HG03432 (cell line): ENCODE results near the gene DCP2.
"Not testable (repeated sequence)": the region's sequence is repeated elsewhere in the genome, so short reads cannot be mapped to it uniquely, and the experiment has no call there.

Experiments used
- ATAC-seq: cut with Tn5 transposase; IDR thresholded peaks from one replicate; pipeline ENCODE4 v1.9.1; 2021; ENCODE audit warnings: mild to moderate bottlenecking, moderate library complexity; ENCODE audit not compliant: unreplicated experiment

Gene DCP2

DNA sequence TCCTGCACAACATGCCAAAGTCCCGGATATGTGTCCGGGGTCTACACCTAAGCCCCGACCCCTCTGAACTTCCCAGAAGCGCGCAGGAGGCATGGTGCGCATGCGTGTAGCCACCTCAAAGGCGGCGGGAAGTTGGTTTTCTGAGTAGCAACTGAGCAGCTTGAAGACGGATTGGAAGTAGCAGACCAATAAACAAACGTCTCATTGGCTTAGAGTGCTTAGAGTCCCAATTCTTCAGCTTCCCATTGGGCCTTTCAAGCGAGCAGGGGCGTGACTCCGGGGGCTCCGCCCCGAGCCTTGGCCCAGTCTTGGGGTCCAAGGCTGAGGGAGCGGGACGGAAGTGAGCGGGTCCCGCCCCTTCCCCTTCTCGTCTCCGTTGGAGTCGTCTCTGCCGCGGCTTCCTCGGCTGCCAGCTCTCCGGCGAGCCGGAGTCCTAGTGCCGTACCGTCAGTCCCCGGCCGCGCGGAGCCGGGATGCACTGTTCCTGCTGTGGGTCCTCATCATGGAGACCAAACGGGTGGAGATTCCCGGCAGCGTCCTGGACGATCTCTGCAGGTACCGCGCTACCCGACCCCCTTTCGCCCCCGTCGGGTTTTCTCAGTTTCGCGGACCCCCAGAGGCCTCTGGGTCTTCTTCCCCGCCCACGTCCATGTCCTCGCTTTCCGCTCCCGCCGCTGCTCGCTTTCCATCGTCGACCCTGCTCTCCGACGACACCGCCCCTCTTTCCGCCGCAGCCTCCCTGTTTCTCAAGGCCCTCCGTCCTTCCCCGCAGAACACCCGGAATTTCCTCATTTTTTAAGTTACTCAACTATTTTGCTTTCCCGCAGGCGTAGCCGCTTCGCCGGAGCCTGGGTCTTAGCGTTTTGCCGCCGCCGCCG lies at the start of gene DCP2:
DCP2 (plus strand) TSS at position 367 of the 878 bp plus-strand sequence; CDS start at position 503, 136 bp downstream.
- peak; percentile 97 for ATAC-seq

DNA sequence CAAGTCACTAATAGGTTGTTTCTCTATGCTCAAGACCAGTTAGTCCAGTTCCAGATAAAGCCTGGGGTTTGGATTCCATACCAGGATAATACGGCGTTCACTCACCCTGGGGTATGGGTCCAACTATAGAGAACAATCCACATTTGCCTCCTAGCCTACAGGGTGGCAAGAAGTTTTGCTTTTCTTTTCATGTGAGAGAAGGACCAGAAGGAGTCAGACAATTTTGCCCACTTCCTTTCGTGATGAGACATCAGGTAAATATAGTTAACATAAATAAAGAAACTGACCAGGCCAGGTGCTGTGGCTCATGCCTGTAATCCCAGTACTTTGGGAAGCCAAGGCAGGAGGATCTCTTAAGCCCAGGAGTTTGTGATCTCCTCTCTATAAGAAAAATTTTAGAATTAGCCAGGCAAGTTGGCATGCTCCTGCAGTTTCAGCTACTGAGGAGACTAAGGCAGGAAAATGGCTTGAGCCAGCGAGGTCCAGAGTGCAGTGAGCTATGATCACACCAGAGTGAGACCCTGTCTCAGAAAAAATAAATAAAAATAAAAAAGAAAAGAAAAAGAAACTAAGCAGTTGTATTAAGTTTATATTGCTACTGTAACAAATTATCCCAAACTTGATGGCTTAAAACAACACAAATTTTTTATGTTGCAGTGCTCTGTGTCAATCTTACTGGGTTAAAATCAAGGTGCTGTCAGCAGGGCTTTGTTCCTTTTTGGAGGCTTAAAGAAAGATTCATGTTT lies 47.1 kb upstream of the DCP2 start:
- peak; percentile 73 for ATAC-seq

DNA sequence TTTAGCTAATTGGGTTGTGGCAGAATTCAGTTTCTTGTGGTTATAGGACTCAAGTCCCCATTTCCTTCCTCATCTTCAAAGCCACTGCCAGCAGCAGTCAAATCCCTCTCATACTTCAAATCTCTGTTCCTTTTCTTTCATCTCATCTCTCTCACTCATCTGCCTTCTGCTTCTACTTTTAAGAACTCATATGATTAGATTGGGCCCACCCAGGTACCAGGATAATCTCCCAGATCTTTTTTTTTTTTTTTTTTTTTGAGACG lies 46.6 kb upstream of the DCP2 start:
- peak; percentile 54 for ATAC-seq

DNA sequence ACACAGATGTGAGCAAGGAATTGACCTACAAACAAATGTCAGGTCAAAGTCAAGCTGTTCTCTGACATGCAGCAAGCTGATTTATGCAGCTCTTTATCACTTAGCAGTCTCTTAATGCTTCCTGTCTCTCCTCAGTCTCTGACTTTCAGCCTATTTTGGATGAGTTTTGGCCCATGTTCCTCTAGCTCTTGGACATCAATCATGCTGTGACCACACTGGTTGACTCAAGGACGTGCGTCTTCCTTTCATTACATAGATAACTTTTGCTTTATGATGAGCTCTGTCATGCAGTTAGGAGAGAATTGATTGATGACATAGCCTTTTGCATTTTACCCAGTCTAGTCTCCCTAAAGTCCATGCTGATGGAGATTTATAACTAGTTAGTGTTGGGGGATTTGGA lies 45.1 kb upstream of the DCP2 start:
- ATAC-seq: no peak

DNA sequence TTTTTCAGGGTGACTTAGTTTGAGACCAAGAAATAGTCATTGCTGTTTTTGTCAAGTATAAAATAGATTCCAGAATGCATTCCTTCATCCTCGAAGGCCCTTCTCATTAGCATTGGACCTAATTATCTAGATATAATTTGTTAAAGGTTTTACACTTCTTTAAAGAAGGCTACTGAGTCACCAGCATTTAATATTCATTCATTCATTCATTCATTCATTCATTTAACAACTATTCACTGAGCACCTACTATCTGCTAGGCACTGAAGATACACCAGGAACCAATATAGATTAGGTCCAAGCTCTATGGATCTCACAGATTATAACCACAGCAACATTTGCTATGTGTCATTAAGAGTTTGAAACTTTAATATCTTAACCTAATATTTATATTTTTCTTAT lies 43.5 kb upstream of the DCP2 start:
- ATAC-seq: no peak

DNA sequence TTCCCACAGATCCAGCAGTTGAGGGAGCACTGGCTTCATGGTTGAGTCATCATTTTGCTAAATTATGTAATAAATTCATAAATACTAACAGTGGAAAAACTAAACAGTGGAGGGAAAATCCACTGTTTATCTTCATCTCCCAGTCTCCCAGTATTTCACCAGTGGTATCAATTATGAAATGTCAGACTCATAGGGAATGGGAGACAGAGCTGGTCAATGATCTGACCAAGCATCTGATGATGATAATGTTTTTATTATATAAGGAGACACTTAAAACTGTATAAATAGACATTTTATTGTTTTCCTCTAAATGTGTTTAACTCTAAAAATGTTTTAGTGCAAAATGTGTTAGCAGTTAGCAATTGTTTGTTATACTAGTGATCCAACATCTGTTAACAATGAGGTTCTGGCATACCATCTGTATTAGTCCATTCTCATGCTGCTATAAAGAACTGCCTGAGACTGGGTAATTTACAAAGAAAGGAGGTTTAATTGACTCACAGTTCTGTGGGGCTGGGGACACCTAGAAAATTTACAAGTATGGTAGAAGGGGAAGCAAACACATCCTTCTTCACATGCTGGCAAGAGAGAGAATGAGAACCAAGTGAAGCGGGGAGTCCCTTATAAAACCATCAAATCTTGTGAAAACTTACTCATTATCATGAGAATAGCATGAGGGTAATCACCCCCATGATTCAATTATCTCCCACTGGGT lies 42.8 kb upstream of the DCP2 start:
- no peak for ATAC-seq

DNA sequence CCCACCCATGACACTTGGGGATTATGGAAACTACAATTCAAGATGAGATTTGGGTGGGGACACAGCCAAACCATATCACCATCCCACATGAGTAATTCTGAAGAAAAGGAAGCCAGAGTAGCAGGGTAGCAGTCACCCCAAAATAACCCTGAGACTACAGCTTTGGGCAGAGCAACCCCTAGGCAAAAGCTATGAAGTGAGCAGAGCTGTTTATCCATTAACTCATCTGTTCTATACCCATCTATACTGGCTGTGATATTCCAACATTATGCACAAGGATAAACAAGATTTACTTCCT lies 42.3 kb upstream of the DCP2 start:
- no peak for ATAC-seq

DNA sequence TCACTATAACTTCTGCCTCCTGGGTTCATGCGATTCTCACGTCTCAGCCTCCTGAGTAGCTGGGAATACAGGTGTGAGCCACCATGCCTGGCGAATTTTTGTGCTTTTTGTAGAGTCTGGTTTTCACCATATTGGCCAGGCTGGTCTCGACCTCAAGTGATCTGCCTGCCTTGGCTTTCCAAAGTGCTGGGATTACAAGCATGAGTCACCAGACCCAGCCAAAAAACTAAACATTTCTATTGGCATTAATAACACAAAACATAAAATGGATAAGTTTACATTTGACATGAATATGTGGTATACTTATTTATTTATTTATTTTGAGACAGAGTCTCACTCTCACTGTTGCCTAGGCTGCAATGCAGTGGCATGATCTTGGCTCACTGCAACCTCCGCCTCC lies 40.9 kb upstream of the DCP2 start:
- ATAC-seq: no peak

DNA sequence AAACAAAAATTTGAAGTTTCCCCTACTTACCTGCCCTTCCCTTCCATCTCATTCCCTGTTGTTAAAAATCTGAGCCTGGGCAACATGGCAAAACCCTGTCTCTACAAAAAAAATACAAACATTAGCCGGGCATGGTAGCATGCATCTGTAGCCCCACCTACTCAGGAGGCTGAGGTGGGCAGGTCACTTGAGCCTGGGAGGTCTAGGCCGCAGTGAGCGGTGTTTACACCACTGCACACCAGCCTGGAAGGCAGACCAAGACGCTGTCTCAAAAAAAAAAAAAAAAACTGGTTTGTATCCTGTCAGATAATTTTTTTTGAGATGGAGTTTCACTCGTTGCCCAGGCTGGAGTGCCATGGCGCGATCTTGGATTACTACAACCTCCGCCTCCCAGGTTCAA lies 38.3 kb upstream of the DCP2 start:
- no peak for ATAC-seq

DNA sequence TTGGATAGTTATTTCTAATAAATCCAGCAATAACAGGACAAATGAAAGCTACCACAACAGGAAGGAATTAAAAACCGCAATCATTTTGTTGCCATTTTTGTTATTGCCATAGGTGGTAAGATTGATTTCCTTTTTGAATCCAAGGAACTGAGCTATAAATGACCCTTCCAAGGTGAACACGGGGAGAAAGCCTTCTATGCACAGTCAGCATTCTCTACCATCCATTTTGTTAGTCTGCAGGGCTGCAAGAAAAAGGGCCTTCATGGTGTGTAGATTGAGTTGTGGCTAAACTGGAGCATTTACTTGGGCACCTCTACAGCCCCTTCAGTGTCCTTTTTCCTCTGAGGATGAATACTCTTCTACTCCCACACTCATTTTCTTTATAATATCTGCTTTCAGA lies 35.9 kb upstream of the DCP2 start:
- ATAC-seq: no peak

DNA sequence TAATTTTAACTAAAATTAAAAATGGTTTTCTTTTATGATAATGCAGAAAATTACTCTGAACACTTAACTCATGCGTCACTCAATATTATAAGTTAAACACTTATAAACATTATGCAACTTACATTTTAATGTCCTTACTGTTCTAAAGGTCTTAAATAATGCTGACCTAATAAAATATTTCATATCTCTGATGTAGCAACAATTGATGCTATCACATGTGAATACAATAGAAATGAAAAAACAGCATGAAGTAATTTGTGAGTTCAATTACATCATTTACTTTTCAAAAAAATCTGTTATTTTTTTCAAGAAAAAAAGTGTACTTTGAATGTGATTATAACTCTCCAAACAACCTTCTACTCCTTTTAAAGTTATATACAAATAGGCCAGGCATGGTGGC lies 28.1 kb upstream of the DCP2 start:
- ATAC-seq: no peak

DNA sequence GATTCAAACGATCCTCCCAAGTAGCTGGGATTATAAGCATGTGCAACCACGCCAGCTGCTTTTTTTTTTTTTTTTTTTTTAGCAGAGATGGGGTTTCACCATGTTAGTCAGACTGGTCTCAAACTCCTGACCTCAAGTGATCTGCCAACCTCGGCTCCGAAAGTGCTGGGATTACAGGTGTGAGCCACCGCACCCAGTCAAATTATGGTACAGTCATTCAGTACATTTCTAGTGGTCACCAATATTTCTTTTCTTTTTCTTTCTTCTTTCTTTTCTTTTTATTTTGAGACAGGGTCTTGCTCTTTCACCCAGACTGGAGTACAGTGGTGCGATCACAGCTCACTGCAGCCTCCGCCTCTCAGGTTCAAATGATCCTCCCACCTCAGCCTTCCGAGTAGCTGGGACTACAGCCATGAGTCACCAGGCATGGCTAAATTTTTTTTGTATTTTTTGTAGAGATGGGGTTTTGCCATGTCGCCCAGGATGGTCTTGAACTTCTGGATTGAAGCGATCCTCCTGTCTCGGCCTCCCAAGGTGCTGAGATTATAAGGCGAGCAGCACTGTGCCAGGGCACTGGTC lies 25.4 kb upstream of the DCP2 start:
- peak; percentile 95 for ATAC-seq

DNA sequence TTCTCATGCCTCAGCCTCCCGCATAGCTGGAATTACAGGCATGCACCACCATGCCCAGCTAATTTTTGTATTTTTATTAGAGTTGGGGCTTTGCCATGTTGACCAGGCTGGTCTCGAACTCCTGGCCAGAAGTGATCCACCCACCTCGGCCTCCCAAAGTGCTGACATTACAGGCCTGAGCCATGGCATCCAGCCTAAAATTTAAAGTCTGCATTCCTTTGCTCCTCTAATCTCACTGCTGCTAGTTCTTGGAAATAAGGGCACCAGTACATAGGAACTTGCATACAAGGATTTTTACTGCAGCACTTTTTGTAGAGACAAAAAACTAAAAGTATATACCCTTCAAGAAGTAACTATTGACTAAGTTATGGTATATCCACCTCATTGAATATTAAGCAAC lies 20.0 kb upstream of the DCP2 start:
- ATAC-seq: no peak

DNA sequence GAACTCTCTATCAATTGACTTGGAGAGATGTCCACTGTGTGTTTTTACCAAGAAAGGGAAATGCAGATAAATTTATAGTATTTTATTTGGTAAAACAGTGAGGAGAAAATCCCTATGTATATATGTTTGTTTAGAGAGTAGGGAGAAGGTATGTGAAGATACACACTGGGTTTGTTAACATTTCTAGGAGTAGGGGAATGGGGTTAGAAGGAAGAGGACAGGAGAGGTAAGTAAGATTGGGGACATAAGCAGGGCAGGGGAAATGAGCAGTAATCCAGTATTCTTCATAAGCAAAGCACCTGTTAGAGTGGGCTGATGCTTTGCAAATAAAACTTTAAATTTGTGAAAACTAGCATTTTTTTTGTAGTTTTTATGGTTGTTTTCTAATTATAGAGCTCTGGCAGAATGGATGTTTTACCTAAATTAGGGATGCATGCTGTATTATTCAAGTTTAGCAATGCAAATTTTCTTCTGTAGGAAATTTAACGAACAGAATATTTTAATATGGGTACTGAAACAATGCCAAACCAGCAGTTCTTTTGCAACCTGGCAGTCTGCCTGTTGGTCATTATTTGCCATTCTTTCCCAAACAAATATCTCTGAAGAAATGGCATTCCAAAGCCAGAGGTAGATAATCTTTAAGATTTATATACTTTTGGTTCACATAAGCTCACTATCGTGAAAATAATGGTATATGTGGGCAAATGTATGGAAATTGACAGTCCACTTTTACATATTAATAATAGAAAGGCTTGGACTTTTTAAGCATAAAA lies 19.4 kb upstream of the DCP2 start:
- ATAC-seq: no peak

DNA sequence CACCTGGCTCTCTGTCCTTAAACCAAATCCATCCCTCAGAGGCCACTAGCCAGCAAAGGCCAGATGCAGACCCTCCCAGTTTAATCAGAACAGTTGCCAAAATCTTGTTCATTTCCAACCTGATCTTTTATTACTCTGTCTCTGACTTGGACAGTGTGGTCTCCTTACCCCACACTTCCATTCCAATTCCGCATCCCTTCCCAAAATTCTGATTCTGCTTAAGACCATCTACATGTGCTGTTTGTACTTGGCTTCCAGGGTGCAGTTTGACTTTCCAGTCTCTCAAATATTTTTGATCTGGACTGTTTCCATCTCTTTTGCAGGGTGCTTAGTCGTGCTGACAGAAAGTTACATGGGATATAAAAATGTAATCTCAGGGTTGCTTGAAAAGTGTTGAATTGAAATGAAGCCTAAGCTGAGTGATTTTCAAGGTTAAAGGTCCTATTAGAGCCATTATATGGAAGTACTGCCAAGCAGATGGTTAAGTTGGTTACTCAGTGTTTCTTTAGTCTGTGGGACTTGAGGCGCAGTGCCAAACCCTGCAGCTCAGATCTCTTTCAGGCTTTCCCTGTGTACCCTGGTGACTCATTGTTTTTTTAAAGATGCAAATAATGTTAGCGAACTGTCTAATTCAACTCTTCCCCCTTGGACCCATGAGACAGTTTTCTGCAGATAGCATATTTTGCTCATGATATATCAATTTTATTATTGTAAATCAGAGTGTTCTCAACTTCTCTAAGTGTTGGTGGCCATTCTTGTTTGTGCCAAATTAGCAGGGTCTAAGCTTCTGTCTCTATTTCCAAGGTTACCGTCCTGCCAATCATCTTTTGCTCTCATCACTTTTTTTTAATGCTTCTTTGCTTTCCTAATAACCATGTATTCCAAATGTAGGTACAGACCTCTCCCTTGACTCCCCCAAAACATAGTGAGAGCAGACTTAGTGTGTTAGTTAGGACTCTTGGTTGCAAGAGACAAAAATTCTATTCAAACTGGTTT lies 18.2 kb upstream of the DCP2 start:
- peak; percentile 88 for ATAC-seq

DNA sequence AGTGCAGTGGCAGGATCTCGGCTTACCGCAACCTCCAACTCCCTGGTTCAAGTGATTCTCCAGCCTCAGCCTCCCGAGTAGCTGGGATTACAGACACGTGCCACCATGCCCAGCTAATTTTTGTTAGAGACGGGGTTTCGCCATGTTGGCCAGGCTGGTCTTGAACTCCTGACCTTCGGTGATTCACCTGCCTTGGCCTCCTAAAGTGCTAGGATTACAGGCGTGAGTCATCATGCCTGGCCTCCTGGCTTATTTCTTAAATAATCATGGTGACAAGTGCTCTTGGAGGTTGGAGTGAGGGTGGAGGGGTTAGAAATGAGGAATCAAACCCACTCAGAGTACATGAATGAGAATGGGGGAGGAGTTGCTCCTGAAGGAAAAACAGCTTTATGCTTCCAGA lies 16.7 kb upstream of the DCP2 start:
- ATAC-seq: not testable (repeated sequence)

DNA sequence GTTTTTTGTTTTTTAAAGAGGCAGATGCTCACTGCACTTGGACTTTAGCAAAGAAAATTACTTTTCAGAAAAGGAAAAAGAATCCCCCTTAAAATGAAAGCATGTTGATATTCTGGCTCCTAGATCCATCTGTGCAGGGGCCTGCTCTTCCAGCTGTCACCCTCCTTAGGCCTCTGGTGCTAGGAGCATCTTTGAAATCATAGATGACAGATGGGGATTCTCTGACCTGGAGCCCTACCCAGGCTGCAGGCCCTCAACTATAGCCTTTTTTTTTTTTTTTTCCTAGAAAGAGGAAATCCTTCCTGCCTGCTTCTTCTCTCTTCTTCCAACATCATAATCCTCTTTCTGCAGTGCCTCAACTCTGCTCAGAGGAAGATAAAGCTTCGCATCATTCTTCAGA lies 16.3 kb upstream of the DCP2 start:
- ATAC-seq: no peak

DNA sequence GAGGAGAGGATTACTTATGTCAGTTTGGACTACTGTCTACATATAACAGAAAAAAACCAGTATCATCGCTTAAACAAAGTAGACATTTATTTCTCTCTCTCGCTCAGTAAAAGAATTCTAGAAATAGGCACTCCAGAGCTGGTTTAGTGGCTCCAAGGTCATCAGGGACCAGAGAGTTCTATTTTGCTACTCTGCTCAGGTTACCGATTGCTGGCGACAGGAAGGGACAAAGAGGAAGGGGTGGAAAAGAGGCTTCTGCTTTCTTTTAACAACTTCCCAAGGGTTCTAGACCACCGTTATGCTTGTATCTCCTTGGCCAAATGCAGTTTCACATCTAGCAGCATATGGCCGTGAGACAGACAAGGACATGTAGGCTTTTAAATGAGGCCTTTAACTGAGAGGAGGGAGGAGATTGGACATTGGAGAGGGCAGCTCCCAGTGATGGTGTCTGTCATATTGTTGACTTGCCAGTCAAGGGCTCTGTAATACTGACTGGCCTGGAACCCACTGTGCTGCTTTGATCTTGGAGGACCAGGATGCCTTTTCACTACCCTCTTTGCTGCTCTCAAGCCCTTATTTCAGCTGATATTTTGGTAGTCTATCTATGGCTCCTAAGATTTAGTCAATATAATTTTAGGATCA lies 15.6 kb upstream of the DCP2 start:
- ATAC-seq: no peak

DNA sequence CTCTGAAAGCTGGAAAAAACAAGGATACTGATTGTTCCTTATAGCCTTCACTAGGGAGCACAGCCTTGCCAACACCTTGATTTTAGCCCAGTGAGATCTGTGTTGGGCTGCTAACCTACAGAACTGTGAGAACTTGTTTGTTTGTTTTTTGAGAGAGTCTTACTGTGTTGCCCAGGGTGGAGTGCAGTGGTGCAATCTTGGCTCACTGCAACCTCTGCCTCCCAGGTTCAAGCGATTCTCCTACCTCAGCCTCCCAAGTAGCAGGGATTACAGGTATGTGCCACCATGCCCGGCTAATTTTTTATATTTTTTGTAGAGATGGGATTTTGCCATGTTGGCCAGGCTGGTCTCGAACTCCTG lies 13.2 kb upstream of the DCP2 start:
- ATAC-seq: not testable (repeated sequence)
